K562 (cell line): ENCODE measurements around the gene CCNB1IP1. TPM values are rescaled to one million over a fixed set of nuclear protein-coding genes. Genes with fewer than 3 reads are reported as not detected.

ENCODE experiments used
- ATAC-seq: fragments of 200-7000 bp; cut with Tn5 transposase; 3 replicates; pipeline ENCODE4 v1.9.1; 2020; ENCODE audit warnings: moderate library complexity
- BruUV-seq: library from RNA; stranded (reverse); fragments of 400-500 nt; replicated peaks from 2 replicates; lab custom pipeline; 2021; lab: Mats Ljungman, UMichigan
- CTCF ChIA-PET: fragments of 300-600 bp; formaldehyde crosslinking; extraction: SDS; loops from one replicate; lab custom pipeline; 2021; ENCODE audit warnings: low intra/inter-chr PET ratio; lab: Yijun Ruan, JAX
- POLR2A ChIA-PET: fragments of 300-600, 350-650 bp; sonication (Branson Sonifier 250); formaldehyde crosslinking; extraction: SDS; loops from one replicate; lab custom pipeline; 2021; ENCODE audit warnings: antibody characterized with exemption, inconsistent platforms; lab: Yijun Ruan, JAX
- DNase-seq, 4 experiments: peaks; one replicate each; pipeline versions ENCODE4 v3.0.0 to v3.0.0-alpha.2; 2011 to 2018; ENCODE audit warnings: low spot score in 3 of 4, mixed read lengths in 3 of 4; ENCODE audit errors: extremely low read depth in 1 of 4
- FAIRE-seq: peaks from 2 replicates; lab custom pipeline; 2011; peaks lifted over from hg19 to GRCh38; lab: Jason Lieb, UNC
- H2AFZ ChIP-seq: 2 replicates; pipeline ENCODE4 v1.6.0; 2011; ENCODE audit warnings: low read depth, low read length, control low read depth, inconsistent platforms
- H3K27ac ChIP-seq: fragments of 200-600 bp; 3 replicates; pipeline ENCODE4 v1.8.0; 2011; ENCODE audit warnings: low read depth, mild to moderate bottlenecking, control low read depth, inconsistent platforms, low read length, moderate library complexity, mixed read lengths; ENCODE audit errors: extremely low read depth
- H3K27me3 ChIP-seq, 2 experiments: fragments of 300-600 bp in 1 of 2; 2 replicates in 1 of 2; 3 replicates in 1 of 2; pipeline versions ENCODE4 v1.6.0 to v1.8.0; 2011; ENCODE audit warnings: inconsistent platforms in 2 of 2, low read length in 2 of 2, mild to moderate bottlenecking in 1 of 2, mixed read lengths in 1 of 2, moderate library complexity in 1 of 2; ENCODE audit not compliant: control insufficient read depth in 2 of 2, insufficient read depth in 2 of 2
- H3K36me3 ChIP-seq: fragments of 300-600 bp; 3 replicates; pipeline ENCODE4 v1.8.0; 2011; ENCODE audit warnings: mild to moderate bottlenecking, low read length, inconsistent platforms; ENCODE audit not compliant: control insufficient read depth, insufficient read depth
- H3K4me1 ChIP-seq, 2 experiments: fragments of 200-600 bp in 1 of 2; replicated peaks in 1 of 2; 2 replicates in 1 of 2; 3 replicates in 1 of 2; pipeline versions ENCODE4 v1.5.1 to v1.8.0; 2011; ENCODE audit warnings: inconsistent platforms in 2 of 2, low read length in 2 of 2, mild to moderate bottlenecking in 1 of 2, mixed read lengths in 1 of 2, moderate library complexity in 1 of 2; ENCODE audit not compliant: control insufficient read depth in 2 of 2, insufficient read depth in 2 of 2
- H3K4me2 ChIP-seq: 2 replicates; pipeline ENCODE4 v1.6.1; 2011; ENCODE audit warnings: low read length, control low read depth, inconsistent platforms, mixed read lengths; ENCODE audit not compliant: insufficient read depth
- H3K4me3 ChIP-seq: fragments of 200-600 bp; sonication (generic), shearing (Covaris generic); 2 replicates; pipeline ENCODE4 v1.5.1; 2016; ENCODE audit warnings: control low read depth, inconsistent platforms
- H3K79me2 ChIP-seq: fragments of 200-600 bp; 3 replicates; pipeline ENCODE4 v1.8.0; 2011; ENCODE audit warnings: low read length, inconsistent platforms; ENCODE audit not compliant: control insufficient read depth, insufficient read depth
- H3K9ac ChIP-seq, 2 experiments: 2 replicates each; pipeline versions ENCODE4 v1.6.0 to v1.6.1; 2011; ENCODE audit warnings: low read depth in 2 of 2, low read length in 2 of 2, control low read depth in 1 of 2, inconsistent platforms in 1 of 2, mild to moderate bottlenecking in 1 of 2, mixed read lengths in 1 of 2; ENCODE audit not compliant: insufficient read depth in 1 of 2
- H3K9me1 ChIP-seq: one replicate; pipeline ENCODE4 v1.6.0; 2011; ENCODE audit warnings: inconsistent platforms, mild to moderate bottlenecking, low read length, moderate library complexity; ENCODE audit not compliant: control insufficient read depth, insufficient read depth
- H3K9me3 ChIP-seq: replicated peaks from 2 replicates; pipeline ENCODE4 v1.5.1; 2011; ENCODE audit warnings: low read depth, low read length, inconsistent platforms; ENCODE audit not compliant: control insufficient read depth, insufficient read depth
- H4K20me1 ChIP-seq: replicated peaks from 2 replicates; pipeline ENCODE4 v1.6.1; 2011; ENCODE audit warnings: low read length, inconsistent platforms, mixed read lengths; ENCODE audit not compliant: control insufficient read depth, insufficient read depth
- CEBPG ChIP-seq, 3 experiments: fragments of 200-800 bp in 1 of 3; sonication (Bioruptor generic) in 1 of 3; sonication (generic) in 1 of 3; formaldehyde crosslinking in 1 of 3; IDR thresholded peaks in 2 of 3; conservative IDR thresholded peaks in 1 of 3; 2 replicates each; pipeline versions ENCODE4 v1.6.1 to v1.8.0; 2016 to 2022; ENCODE audit warnings: missing compliant biosample characterization in 2 of 3, missing genetic modification characterization in 2 of 3, mild to moderate bottlenecking in 1 of 3, missing genetic modification reagents in 1 of 3
- CREB3L1 ChIP-seq: fragments of 450-650 bp; IDR thresholded peaks from 2 replicates; pipeline ENCODE4 v1.6.1; 2014; ENCODE audit warnings: low read depth, mild to moderate bottlenecking, moderate library complexity, borderline replicate concordance
- CUX1 ChIP-seq: fragments of 200-800 bp; sonication (Bioruptor generic); IDR thresholded peaks from 2 replicates; pipeline ENCODE4 v1.6.1; 2016; ENCODE audit warnings: missing genetic modification characterization, missing compliant biosample characterization
- FOXK2 ChIP-seq, 2 experiments: fragments of 450-650 bp; IDR thresholded peaks in 1 of 2; conservative IDR thresholded peaks in 1 of 2; 2 replicates each; pipeline ENCODE4 v1.6.1; 2016; ENCODE audit warnings: low read depth in 2 of 2, mild to moderate bottlenecking in 1 of 2
- MTF1 ChIP-seq: fragments of 250-450 bp; sonication (Bioruptor Pico); IDR thresholded peaks from 2 replicates; pipeline ENCODE4 v1.9.0; 2021; ENCODE audit warnings: moderate library complexity, mild to moderate bottlenecking, inconsistent platforms, borderline replicate concordance
- NRF1 ChIP-seq, 2 experiments: fragments of 450-650 bp; IDR thresholded peaks in 1 of 2; conservative IDR thresholded peaks in 1 of 2; 2 replicates each; pipeline ENCODE4 v1.6.1; 2014; ENCODE audit warnings: mild to moderate bottlenecking in 2 of 2
- SMARCA4 ChIP-seq: fragments of 450-650 bp; IDR thresholded peaks from 2 replicates; pipeline ENCODE4 v1.6.1; 2016
- TARDBP ChIP-seq: fragments of 450-650 bp; IDR thresholded peaks from 2 replicates; pipeline ENCODE4 v1.6.1; 2016
- WGBS: fragments of 100-300 bp; shearing (Covaris generic); methylation state at CpG from one replicate; pipeline ENCODE4 v1.1.6; 2016; ENCODE audit warnings: low coverage, mixed read lengths; ENCODE audit not compliant: insufficient coverage; ENCODE audit errors: missing lambda C conversion rate; 5-methylcytosine and 5-hydroxymethylcytosine counted together
- in situ Hi-C: fragments of 300-500 bp; cut with MboI; formaldehyde crosslinking; loops from 4 replicates; pipeline ENCODE4 v1.15.0; 2018; ENCODE audit warnings: inconsistent platforms, mixed read lengths
- intact Hi-C: fragments of 100-400 bp; cut with micrococcal nuclease; formaldehyde crosslinking; loops from 2 replicates; pipeline ENCODE4 v1.14.2; 2022
- polyA plus RNA-seq, 8 experiments: library from polyadenylated mRNA; depleted of rRNA in 4 of 8; stranded (reverse) in 5 of 8; unstranded in 3 of 8; fragments of >200 nt; fragmentation: Nextera tagmentation in 2 of 8; fragmentation: Illumina TruSeq in 1 of 8; extraction: Ambion mirVana in 2 of 8; extraction: Trizol in 1 of 8; gene quantifications; 2 replicates each; pipeline versions ENCODE4 v1.2.1 to v1.2.3, GENCODE V29; 2011 to 2014; ENCODE audit warnings: inconsistent platforms in 1 of 8, missing spikeins in 1 of 8
- total RNA-seq, 7 experiments: library from RNA; depleted of rRNA in 6 of 7; stranded (reverse); fragments of >200 nt in 6 of 7; fragmentation: Illumina TruSeq in 2 of 7; extraction: Trizol in 2 of 7; gene quantifications; 2 replicates each; pipeline versions ENCODE4 v1.2.1 to v1.2.3, GENCODE V29; 2011 to 2021; ENCODE audit warnings: low replicate concordance in 1 of 7

The CCNB1IP1 gene
- total and polyA plus RNA-seq, 9 of the 15 experiments (the other 6 are each of a cell fraction or from before 2014, with no cell fraction given): 51.8 to 152 (median 81.0) TPM

- Histone ChIP-seq H3K4me2 (peak overlapping the region; percentile 82), H3K36me3 (peaks cover 28% of the 10 kb centered on the region), H4K20me1 (no peaks in the 10 kb centered on the region), H3K9ac (peak overlapping the region; percentile 89 to 95), H3K9me1 (no peaks in the 10 kb centered on the region), H3K4me3 (peak overlapping the region; percentile 68), H2AFZ (peak overlapping the region; percentile 94), H3K27ac (peak overlapping the region; percentile 86), H3K79me2 (peaks cover 16% of the 10 kb centered on the region), H3K27me3 (no peaks in the 10 kb centered on the region), H3K4me1 (peaks cover 0 to 4% of the 10 kb centered on the region in 2 experiments; a peak in 2 of 5 replicates), H3K9me3 (no peaks in the 10 kb centered on the region)
- ChIA-PET POLR2A (interaction anchor here (0.6 to 2.8 kb wide), 7 partner anchors 10 to 126 kb away, joined by 3 to 19 read pairs (median 10); partner anchors contain the start of genes APEX1, OSGEP, PIP4P1 and PNP), CTCF (interaction anchor here (0.6 kb wide), 1 partner anchor 265 kb away, joined by 4 read pairs; no protein-coding TSS in a partner anchor)
- ATAC-seq (no peak), DNase-seq (peak in 1 of 4 experiments; percentile 25), FAIRE-seq (no peak)
- TSS peak; percentile 68 for BruUV-seq
- 0% methylated on average over 3 of the region's 3 CpGs for WGBS
- intact Hi-C loops: loop anchor here (1.0 to 5.0 kb wide), 4 partner anchors 14 to 338 kb away; partner anchors contain the start of genes RNASE4 and TEP1
- in situ Hi-C loops: no loop called here
- TF ChIP-seq CEBPG (CRISPR knock-in tag; IDR thresholded peaks at IDR 0.05) (no peak), CEBPG (tag; conservative IDR thresholded peaks at IDR 0.05 in 1 of 2, IDR thresholded peaks at IDR 0.05 in 1 of 2) (0 out of 4 replicates have a peak, but pooled peaks of 1 of the 2 experiments have one; percentile 34), SMARCA4 (0 out of 2 replicates have a peak, but pooled peaks have one; percentile 10), TARDBP (no peak), MTF1 (CRISPR knock-in tag) (no peak), NRF1 (conservative IDR thresholded peaks at IDR 0.05 in 1 of 2, IDR thresholded peaks at IDR 0.05 in 1 of 2) (no peak), FOXK2 (conservative IDR thresholded peaks at IDR 0.05 in 1 of 2, IDR thresholded peaks at IDR 0.05 in 1 of 2; ENCODE audit: low read depth in 2 of 2) (0 out of 4 replicates have a peak, but pooled peaks of 1 of the 2 experiments have one; percentile 4), CREB3L1 (no peak), CUX1 (CRISPR knock-in tag) (no peak)
These were observed 10.8 kb upstream of the CCNB1IP1 start for GRCh38 chr14:20343862-20344220.
